ENCODE measurements around the gene ZNF316. TPM values are rescaled to one million over a fixed set of nuclear protein-coding genes. Genes with fewer than 3 reads are reported as not detected.
"Not testable (repeated sequence)": the region's sequence is repeated elsewhere in the genome, so short reads cannot be mapped to it uniquely, and the experiment has no call there.

ZNF316 gene
- total RNA-seq, 4 donors from 2014 or later = 21.9 to 32.8 (median 26.0) TPM

DNA sequence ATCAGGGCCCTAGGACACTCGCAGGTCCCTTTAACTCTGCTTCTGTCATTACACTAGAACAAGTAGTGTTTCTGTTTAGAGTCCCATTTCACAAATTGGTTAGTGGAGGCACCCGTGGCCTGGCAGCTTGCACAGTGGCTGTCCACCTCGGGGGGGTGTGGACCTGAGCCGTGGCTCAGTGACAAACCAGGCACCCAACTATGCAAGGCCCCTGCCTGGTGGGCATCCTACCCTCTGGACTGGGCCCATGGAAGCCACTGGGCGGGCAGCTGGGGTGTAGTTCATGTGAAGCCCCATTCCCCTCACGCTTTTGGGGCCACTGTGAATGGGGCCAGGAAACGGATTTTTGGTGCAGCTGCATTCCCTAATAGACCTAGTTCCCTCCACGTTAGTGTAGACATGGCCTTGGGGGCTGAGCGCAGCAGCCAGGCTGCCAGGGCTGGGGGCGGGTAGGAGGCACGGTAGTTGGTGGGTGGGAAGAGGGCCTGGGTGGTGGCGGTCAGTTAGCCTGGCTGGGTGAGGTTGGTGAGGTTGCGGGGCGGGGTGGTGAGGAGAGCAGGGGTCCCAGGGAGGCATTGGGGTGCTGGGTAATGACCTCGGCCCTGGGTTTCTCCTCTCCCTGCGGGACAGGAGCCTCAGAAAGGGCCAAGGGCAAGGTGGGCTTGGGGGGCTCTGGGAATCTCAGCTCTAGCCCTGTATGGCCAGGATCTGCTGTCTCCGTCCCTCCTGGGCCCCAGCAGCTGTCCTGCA, 18.7 kb downstream of the ZNF316 start:
- H3K36me3 ChIP-seq = peaks cover 0 to 57% of the 10 kb centered on the region in 2 donors
- no peak overlapping the region for H3K27ac ChIP-seq
- H3K9me3 ChIP-seq = peaks cover 0 to 9% (median 0%) of the 10 kb centered on the region in 3 donors
- no peak overlapping the region for H3K4me3 ChIP-seq
- 86 to 92% methylated on average over 4 to 6 of the region's 17 CpGs for WGBS, 2 donors (ENCODE audit: low coverage in 1 of 2)
- peaks cover 4% of the 10 kb centered on the region for H3K27me3 ChIP-seq
- no peaks in the 10 kb centered on the region for H3K4me1 ChIP-seq
- TF ChIP-seq CTCF (IDR thresholded peaks at IDR 0.05) (no peak), EP300 (IDR thresholded peaks at IDR 0.05) (no peak), POLR2A (IDR thresholded peaks at IDR 0.05) (no peak), POLR2AphosphoS5 (IDR thresholded peaks at IDR 0.05) (no peak)
- no peak for ATAC-seq

GRCh38 chr7:6656413-6656812, 19.3 kb downstream of the ZNF316 start:
- Histone ChIP-seq H3K27ac (no peak overlapping the region), H3K27me3 (peaks cover 4% of the 10 kb centered on the region), H3K36me3 (peaks cover 0 to 50% of the 10 kb centered on the region in 2 donors), H3K9me3 (peaks cover 0 to 9% (median 0%) of the 10 kb centered on the region in 3 donors), H3K4me3 (no peak overlapping the region), H3K4me1 (no peaks in the 10 kb centered on the region)
- no peak for TF ChIP-seq EP300 (IDR thresholded peaks at IDR 0.05)
- no peak for TF ChIP-seq POLR2A (IDR thresholded peaks at IDR 0.05)
- no peak for TF ChIP-seq POLR2AphosphoS5 (IDR thresholded peaks at IDR 0.05)
- TF ChIP-seq CTCF (IDR thresholded peaks at IDR 0.05) = no peak
- ATAC-seq = no peak
- 83 to 90% methylated on average over 1 to 6 of the region's 9 CpGs for WGBS, 2 donors (ENCODE audit: low coverage in 1 of 2)

- Histone ChIP-seq H3K4me1 (peaks cover 0 to 2% (median 0%) of the 10 kb centered on the region in 3 donors), H3K27me3 (peaks cover 4% of the 10 kb centered on the region), H3K36me3 (peaks cover 0 to 27% of the 10 kb centered on the region in 2 donors), H3K4me3 (no peak overlapping the region), H3K27ac (no peak overlapping the region), H3K9me3 (no peaks in the 10 kb centered on the region)
- no peak for ATAC-seq
- 17 to 26% methylated on average over 6 to 10 of the region's 11 CpGs for WGBS, 2 donors (ENCODE audit: low coverage in 1 of 2)
- TF ChIP-seq EP300 (IDR thresholded peaks at IDR 0.05) (no peak), POLR2A (IDR thresholded peaks at IDR 0.05) (no peak), CTCF (IDR thresholded peaks at IDR 0.05) (no peak), POLR2AphosphoS5 (IDR thresholded peaks at IDR 0.05) (no peak)
These were observed 21.7 kb downstream of the ZNF316 start for GRCh38 chr7:6658618-6659345.

DNA sequence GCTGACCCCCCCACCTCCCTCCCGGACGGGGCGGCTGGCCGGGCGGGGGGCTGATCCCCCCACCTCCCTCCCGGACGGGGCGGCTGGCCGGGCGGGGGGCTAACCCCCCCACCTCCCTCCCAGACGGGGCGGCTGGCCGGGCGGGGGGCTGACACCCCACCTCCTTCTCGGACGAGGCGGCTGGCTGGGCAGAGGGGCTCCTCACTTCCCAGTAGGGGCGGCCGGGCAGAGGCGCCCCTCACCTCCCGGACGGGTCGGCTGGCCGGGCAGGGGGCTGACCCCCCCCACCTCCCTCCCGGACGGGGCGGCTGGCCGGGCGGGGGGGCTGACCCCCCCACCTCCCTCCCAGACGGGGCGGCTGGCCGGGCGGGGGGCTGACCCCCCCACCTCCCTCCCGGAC, 33.7 kb downstream of the ZNF316 start:
- WGBS, 2 donors (ENCODE audit: low coverage in 1 of 2) = no CpG with 5 or more reads among the region's 34 CpGs
- H3K36me3 ChIP-seq = peaks cover 0 to 44% of the 10 kb centered on the region in 2 donors

GRCh38 chr7:6675807-6676405, 38.8 kb downstream of the ZNF316 start:
- H3K4me1 ChIP-seq = no peaks in the 10 kb centered on the region
- no peak for TF ChIP-seq CTCF (IDR thresholded peaks at IDR 0.05)
- H3K9me3 ChIP-seq = peaks cover 4 to 100% (median 13%) of the 10 kb centered on the region in 3 donors
- no peak overlapping the region for H3K4me3 ChIP-seq
- H3K27me3 ChIP-seq = no peaks in the 10 kb centered on the region
- peaks cover 0 to 23% of the 10 kb centered on the region in 2 donors for H3K36me3 ChIP-seq
- 100% methylated on average over 1 of the region's 1 CpG for WGBS, 2 donors (ENCODE audit: low coverage in 1 of 2)
- no peak overlapping the region for H3K27ac ChIP-seq
- no peak for ATAC-seq

More for the DNA sequence above, 33.7 kb downstream of the ZNF316 start:
- not testable (repeated sequence) for ATAC-seq, H3K4me3 ChIP-seq, H3K27ac ChIP-seq, H3K4me1 ChIP-seq, H3K27me3 ChIP-seq
- peaks cover 3 to 91% (median 7%) of the 10 kb centered on the region in 3 donors for H3K9me3 ChIP-seq

All from gastroesophageal sphincter (tissue), 4 donors.